Effector CD8-positive, alpha-beta T cell (primary cell): Measurements from ENCODE around the gene ITGA7.

Experiments
- DNase-seq: peaks from one replicate; lab custom pipeline; 2025; lab: John Stamatoyannopoulos, UW

Gene ITGA7

GRCh38 chr12:55647027-55647426, 60.7 kb downstream of the ITGA7 start:
- no peak for DNase-seq

- no peak for DNase-seq
Observed at GRCh38 chr12:55644591-55644990, 63.1 kb downstream of the ITGA7 start.

- DNase-seq = no peak
Observed at GRCh38 chr12:55642669-55643068, 65.0 kb downstream of the ITGA7 start.

- DNase-seq = no peak
Observed at GRCh38 chr12:55642267-55642666, 65.4 kb downstream of the ITGA7 start.

GRCh38 chr12:55641595-55641994, 66.1 kb downstream of the ITGA7 start:
- no peak for DNase-seq

- no peak for DNase-seq
Observed at GRCh38 chr12:55637467-55637866, 70.2 kb downstream of the ITGA7 start.

- DNase-seq = no peak
Observed at GRCh38 chr12:55636853-55637252, 70.9 kb downstream of the ITGA7 start, which contains the start of gene OR10P1. Gene OR10P1, plus strand, starts transcription at chr12:55636892. Its CDS starts 0 bp downstream, at chr12:55636892.

GRCh38 chr12:55636116-55636655, 71.5 kb downstream of the ITGA7 start:
- no peak for DNase-seq
